ENCODE data around the gene STX10.

DNA sequence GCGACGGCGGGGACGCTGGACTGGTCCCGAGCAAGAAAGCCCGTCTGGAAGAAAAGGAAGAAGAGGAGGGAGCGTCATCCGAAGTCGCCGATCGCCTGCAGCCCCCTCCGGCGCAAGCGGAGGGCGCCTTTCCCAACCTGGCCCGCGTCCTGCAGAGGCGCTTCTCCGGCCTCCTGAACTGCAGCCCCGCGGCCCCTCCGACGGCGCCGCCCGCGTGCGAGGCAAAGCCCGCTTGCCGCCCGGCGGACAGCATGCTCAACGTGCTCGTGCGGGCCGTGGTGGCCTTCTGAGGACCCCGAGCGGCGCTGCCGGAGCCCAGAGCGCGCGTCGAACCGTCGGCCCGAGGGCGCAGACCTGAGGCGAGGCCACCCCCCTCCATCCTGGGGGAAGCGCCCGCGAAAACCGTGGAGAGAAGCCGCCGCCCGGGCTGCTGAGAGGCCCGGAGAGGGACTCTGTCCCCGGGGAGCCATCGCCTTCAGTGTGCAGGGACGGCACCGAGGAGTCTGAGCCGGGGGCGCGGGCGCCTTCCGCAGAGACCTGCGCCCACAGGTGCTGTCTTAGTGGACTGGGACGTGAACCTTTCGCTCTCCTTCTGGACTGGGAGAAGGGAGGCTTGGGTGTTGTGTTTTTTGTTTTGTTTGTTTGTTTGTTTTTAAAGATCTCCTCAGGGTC is 3.5 kb upstream of the STX10 start:
- TF ChIP-seq CTCF (conservative IDR thresholded peaks at IDR 0.05; ENCODE audit: low read length) (peak; percentile 19), EZH2phosphoT487 (IDR thresholded peaks at IDR 0.05; ENCODE audit: borderline replicate concordance, low read depth, low read length) (no peak)

Data from OCI-LY7 (cell line).